Right cardiac atrium (tissue), 5 donors: ENCODE results near the gene LRRC70. TPM values are rescaled to one million over a fixed set of nuclear protein-coding genes. Genes with fewer than 3 reads are reported as not detected.
"Not testable (repeated sequence)": the region's sequence is repeated elsewhere in the genome, so short reads cannot be mapped to it uniquely, and the experiment has no call there.

Experiments
- ATAC-seq, 2 donors: fragments of 200-7000 bp; cut with Tn5 transposase; one replicate each; pipeline versions ENCODE4 v1.8.0 to v1.9.1; 2020; ENCODE audit warnings: moderate library complexity in 2 of 2, mild to moderate bottlenecking in 1 of 2
- DNase-seq, 3 donors: peaks; one replicate each; pipeline ENCODE4 v3.0.0-alpha.2; 2020
- H3K27ac ChIP-seq: one replicate; pipeline ENCODE4 v1.5.1; 2013; ENCODE audit warnings: mild to moderate bottlenecking, low read length, control low read depth, moderate library complexity
- H3K27me3 ChIP-seq: one replicate; pipeline ENCODE4 v1.6.1; 2013; ENCODE audit not compliant: control insufficient read depth, insufficient read depth
- H3K4me1 ChIP-seq: one replicate; pipeline ENCODE4 v1.6.1; 2013; ENCODE audit warnings: low read length; ENCODE audit not compliant: control insufficient read depth, insufficient read depth
- H3K4me3 ChIP-seq: one replicate; pipeline ENCODE4 v1.5.1; 2013; ENCODE audit warnings: low read length, control low read depth
- H3K9me3 ChIP-seq: one replicate; pipeline ENCODE4 v1.6.1; 2013; ENCODE audit warnings: low read length; ENCODE audit not compliant: control insufficient read depth
- WGBS: extraction: QIAGEN DNeasy Blood & Tissue Kit; methylation state at CpG from one replicate; pipeline ENCODE4 v1.1.7; 2013; 5-methylcytosine and 5-hydroxymethylcytosine counted together
- intact Hi-C, 4 donors: fragments of 100-400 bp; cut with DNase I; formaldehyde crosslinking; loops; one replicate each; pipeline versions ENCODE4 v1.11.0 to v1.14.0; 2022 to 2023
- polyA plus RNA-seq: library from polyadenylated mRNA; stranded (reverse); fragments of 200-250 nt; gene quantifications from one replicate; pipeline ENCODE4 v1.2.3, GENCODE V29; 2013
- total RNA-seq, 4 donors: library from RNA; stranded (reverse); fragmentation: NEBNext Ultra II Directional; extraction: Animal tissue kit (Norgen Biotek cat#: 25700); gene quantifications; one replicate each; pipeline ENCODE4 v1.2.1, GENCODE V29; 2021
- donor health status: healthy with polysubstance abuse.
- donor health status: DM: no; HTN: yes; CAD: no.
- donor health status: DM: no; HTN: no; CAD: no.
- donor health status: DM: no; HTN: yes; CAD: no; lungs with severe emphysema.
- donor health status: DM: yes; HTN: yes; CAD: no.

LRRC70 gene
- total and polyA plus RNA-seq, 5 donors: 0.86 to 3.8 (median 2.1) TPM

- intact Hi-C loops: no loop called here
- DNase-seq (no peak), ATAC-seq (no peak)
Observed at GRCh38 chr5:62558941-62559340, 19.7 kb upstream of the LRRC70 start.

GRCh38 chr5:62560786-62561185, 17.8 kb upstream of the LRRC70 start:
- Histone ChIP-seq H3K27ac (no peak overlapping the region), H3K4me1 (no peaks in the 10 kb centered on the region), H3K9me3 (no peaks in the 10 kb centered on the region), H3K27me3 (no peaks in the 10 kb centered on the region), H3K4me3 (no peak overlapping the region)
- ATAC-seq (no peak), DNase-seq (no peak)
- intact Hi-C loops: no loop called here
- WGBS: 97% methylated on average over 1 of the region's 1 CpG

More at GRCh38 chr5:62558941-62559340, 19.7 kb upstream of the LRRC70 start:
- Histone ChIP-seq H3K4me3 (no peak overlapping the region), H3K9me3 (no peaks in the 10 kb centered on the region), H3K27me3 (no peaks in the 10 kb centered on the region), H3K27ac (no peak overlapping the region), H3K4me1 (no peaks in the 10 kb centered on the region)
- 96% methylated on average over 3 of the region's 3 CpGs for WGBS

GRCh38 chr5:62561896-62562295, 16.7 kb upstream of the LRRC70 start:
- Histone ChIP-seq H3K27ac (no peak overlapping the region), H3K4me3 (no peak overlapping the region), H3K9me3 (no peaks in the 10 kb centered on the region), H3K27me3 (no peaks in the 10 kb centered on the region), H3K4me1 (no peaks in the 10 kb centered on the region)
- ATAC-seq: no peak
- DNase-seq: no peak
- intact Hi-C loops: no loop called here
- 95% methylated on average over 1 of the region's 1 CpG for WGBS

- no peak overlapping the region for H3K27ac ChIP-seq
- DNase-seq (no peak), ATAC-seq (no peak)
- H3K27me3 ChIP-seq: no peaks in the 10 kb centered on the region
- H3K4me1 ChIP-seq: no peaks in the 10 kb centered on the region
- WGBS: 89% methylated on average over 1 of the region's 1 CpG
- intact Hi-C loops: no loop called here
- H3K9me3 ChIP-seq: no peaks in the 10 kb centered on the region
- no peak overlapping the region for H3K4me3 ChIP-seq
Observed at GRCh38 chr5:62562867-62563266, 15.8 kb upstream of the LRRC70 start.

- 64% methylated on average over 2 of the region's 2 CpGs for WGBS
Observed at GRCh38 chr5:62564101-62564500, 14.5 kb upstream of the LRRC70 start.

DNA sequence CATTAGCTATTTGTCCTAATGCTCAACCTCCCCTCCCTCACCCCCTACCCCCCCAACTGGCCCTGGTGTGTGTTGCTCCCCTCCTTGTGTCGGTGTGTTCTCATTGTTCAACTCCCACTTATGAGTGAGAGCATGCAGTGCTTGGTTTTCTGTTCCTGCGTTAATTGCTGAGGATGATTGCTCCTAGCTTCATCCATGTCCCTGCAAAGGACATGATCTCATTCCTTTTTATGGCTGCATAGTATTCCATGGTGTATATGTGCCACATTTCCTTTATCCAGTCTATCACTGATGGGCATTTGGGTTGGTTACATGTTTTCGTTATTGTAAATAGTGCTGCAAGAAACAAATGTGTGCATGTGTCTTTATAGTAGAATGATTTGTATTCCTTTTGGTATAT, 12.9 kb upstream of the LRRC70 start:
- H3K27ac ChIP-seq, H3K27me3 ChIP-seq, intact Hi-C loops, ATAC-seq, H3K4me1 ChIP-seq, DNase-seq, H3K4me3 ChIP-seq, H3K9me3 ChIP-seq: not testable (repeated sequence)
- WGBS: 77% methylated on average over 3 of the region's 3 CpGs

More at GRCh38 chr5:62564101-62564500, 14.5 kb upstream of the LRRC70 start:
- Histone ChIP-seq H3K4me3 (no peak overlapping the region), H3K27me3 (no peaks in the 10 kb centered on the region), H3K27ac (no peak overlapping the region), H3K9me3 (no peaks in the 10 kb centered on the region), H3K4me1 (no peaks in the 10 kb centered on the region)
- DNase-seq: no peak
- intact Hi-C loops: no loop called here
- no peak for ATAC-seq

DNA sequence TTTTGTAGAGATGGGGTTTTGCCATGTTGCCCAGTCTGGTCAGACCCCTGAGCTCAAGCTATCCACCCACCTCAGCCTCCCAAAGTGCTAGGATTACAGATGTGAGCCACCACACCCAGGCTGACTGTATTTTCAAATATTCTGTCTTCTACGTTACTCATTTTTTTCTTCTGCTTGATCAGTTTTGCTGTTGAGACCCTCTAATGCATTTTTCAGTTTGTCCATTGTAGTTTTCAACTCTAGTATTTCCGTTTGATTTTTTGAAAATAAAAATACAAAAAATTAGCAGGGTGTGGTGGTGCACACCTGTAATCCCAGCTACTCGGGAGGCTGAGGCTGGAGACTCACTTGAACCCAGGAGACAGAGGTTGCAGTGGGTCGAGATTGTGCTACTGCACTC, 10.5 kb upstream of the LRRC70 start:
- ATAC-seq: no peak
- intact Hi-C loops: no loop called here
- 97% methylated on average over 4 of the region's 4 CpGs for WGBS

GRCh38 chr5:62568800-62569432, 9.7 kb upstream of the LRRC70 start:
- H3K9me3 ChIP-seq: no peaks in the 10 kb centered on the region
- intact Hi-C loops: no loop called here
- no peak overlapping the region for H3K27ac ChIP-seq
- 97% methylated on average over 2 of the region's 2 CpGs for whole genome bisulfite sequencing
- ATAC-seq: no peak
- no peak for DNase-seq
- no peak overlapping the region for H3K4me3 ChIP-seq
- no peaks in the 10 kb centered on the region for H3K4me1 ChIP-seq
- H3K27me3 ChIP-seq: no peaks in the 10 kb centered on the region

More for the DNA sequence above, 10.5 kb upstream of the LRRC70 start:
- no peaks in the 10 kb centered on the region for H3K27me3 ChIP-seq
- no peak overlapping the region for H3K4me3 ChIP-seq
- H3K9me3 ChIP-seq: no peaks in the 10 kb centered on the region
- no peak overlapping the region for H3K27ac ChIP-seq
- no peak for DNase-seq
- no peaks in the 10 kb centered on the region for H3K4me1 ChIP-seq

DNA sequence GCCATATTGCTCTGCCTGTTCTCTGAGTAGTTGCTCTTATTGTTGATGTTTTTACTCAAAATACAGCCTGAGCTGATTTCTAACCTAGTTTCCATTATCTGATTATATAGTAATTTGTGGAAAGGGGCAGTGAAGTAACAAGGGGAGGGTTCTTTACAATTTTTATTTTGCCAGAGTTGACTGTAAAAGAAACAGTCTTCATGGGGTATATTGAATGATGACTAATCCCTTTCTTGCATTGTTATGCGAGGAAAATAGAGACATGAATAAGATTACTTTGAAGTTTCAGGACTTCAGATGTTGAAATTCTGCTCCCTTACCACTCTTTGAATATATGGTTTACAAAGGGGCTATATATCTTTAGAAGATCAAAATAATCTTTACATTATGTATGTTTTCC, 9.1 kb upstream of the LRRC70 start:
- Histone ChIP-seq H3K9me3 (no peaks in the 10 kb centered on the region), H3K27ac (no peak overlapping the region), H3K4me3 (no peak overlapping the region), H3K4me1 (no peaks in the 10 kb centered on the region), H3K27me3 (no peaks in the 10 kb centered on the region)
- 70% methylated on average over 1 of the region's 1 CpG for WGBS
- no peak for DNase-seq
- intact Hi-C loops: no loop called here
- ATAC-seq: no peak

- no peak for DNase-seq
- Histone ChIP-seq H3K27ac (no peak overlapping the region), H3K9me3 (no peaks in the 10 kb centered on the region), H3K4me1 (no peaks in the 10 kb centered on the region), H3K27me3 (no peaks in the 10 kb centered on the region), H3K4me3 (no peak overlapping the region)
- ATAC-seq: no peak
- intact Hi-C loops: no loop called here
- WGBS: 92% methylated on average over 9 of the region's 9 CpGs
Observed at GRCh38 chr5:62572918-62573514, 5.6 kb upstream of the LRRC70 start.

DNA sequence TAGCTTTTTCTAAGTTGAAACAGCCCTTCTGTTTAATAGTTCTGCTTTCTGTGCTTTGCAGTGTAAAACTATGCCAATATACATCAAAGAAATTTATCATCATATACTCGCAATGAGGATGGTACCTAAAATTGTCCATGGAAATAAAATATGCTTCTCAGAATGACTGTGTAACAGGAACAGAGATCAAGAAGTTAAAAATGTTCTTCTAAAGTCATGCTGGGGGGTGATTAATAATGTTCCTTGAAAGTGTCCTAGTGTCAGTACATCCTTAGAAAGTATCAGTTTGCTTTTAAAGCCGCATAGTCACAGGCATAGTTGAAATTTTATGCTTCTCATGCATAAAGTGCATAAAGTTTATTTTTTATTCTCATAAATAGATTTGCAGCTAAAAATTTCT, 4.0 kb upstream of the LRRC70 start:
- H3K4me3 ChIP-seq: no peak overlapping the region
- H3K4me1 ChIP-seq: no peaks in the 10 kb centered on the region
- intact Hi-C loops: no loop called here
- no peak for ATAC-seq
- no peaks in the 10 kb centered on the region for H3K9me3 ChIP-seq
- WGBS: 78% methylated on average over 2 of the region's 2 CpGs
- DNase-seq: no peak
- H3K27me3 ChIP-seq: no peaks in the 10 kb centered on the region
- H3K27ac ChIP-seq: no peak overlapping the region

DNA sequence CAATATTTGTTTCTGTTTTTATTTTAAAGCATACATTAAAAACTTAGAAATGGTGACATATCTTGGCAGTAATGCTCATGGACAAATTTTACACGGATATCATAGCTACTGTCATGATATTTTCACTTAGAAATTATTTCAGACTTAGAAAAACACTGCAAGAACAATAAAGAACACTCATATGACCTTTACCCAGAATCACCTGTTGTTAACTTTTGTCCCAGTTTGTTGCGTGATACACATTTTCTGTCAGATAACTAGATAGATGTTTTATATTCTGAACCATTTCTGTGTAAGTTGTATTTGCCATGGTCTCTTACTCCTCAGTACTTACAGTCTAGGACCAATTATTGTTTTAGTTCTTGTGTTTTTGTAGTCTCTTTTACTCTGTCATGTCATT, 3.6 kb upstream of the LRRC70 start:
- ATAC-seq (no peak), DNase-seq (no peak)
- H3K4me3 ChIP-seq: no peak overlapping the region
- H3K9me3 ChIP-seq: no peaks in the 10 kb centered on the region
- intact Hi-C loops: no loop called here
- H3K27me3 ChIP-seq: no peaks in the 10 kb centered on the region
- 75% methylated on average over 2 of the region's 2 CpGs for WGBS
- no peaks in the 10 kb centered on the region for H3K4me1 ChIP-seq
- no peak overlapping the region for H3K27ac ChIP-seq
